ENCODE measurements around the gene PCDH9. TPM values are rescaled to one million over a fixed set of nuclear protein-coding genes. Genes with fewer than 3 reads are reported as not detected.

PCDH9 gene
- total RNA-seq, 1 donor from 2014 or later = 3.7 TPM

DNA sequence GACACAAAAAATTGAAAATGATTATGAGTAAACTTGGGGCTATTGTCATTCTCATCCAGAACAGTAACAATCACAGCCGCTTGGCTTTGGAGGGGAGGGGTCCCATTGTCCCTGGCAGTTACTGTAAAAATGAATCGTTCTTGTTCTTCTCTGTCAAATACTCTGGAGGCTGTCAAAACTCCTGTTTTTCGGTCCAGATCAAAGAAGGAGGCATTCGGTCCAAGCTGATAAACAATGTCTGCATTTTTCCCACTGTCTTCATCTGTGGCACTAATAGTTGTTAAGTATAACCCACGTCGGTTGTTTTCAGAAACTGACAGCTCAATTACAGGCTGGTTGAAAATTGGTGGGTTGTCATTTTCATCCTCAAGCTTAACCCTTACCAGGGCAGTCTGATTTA is 3.4 kb downstream of the PCDH9 start:
- DNase-seq (ENCODE audit: extremely low spot score in 2 of 2) = no peak
- no peaks in the 10 kb centered on the region for H3K27me3 ChIP-seq
- no peaks in the 10 kb centered on the region for H3K36me3 ChIP-seq
- peaks cover 14% of the 10 kb centered on the region for H3K4me1 ChIP-seq
- TF ChIP-seq POLR2AphosphoS5 (IDR thresholded peaks at IDR 0.05; ENCODE audit: insufficient read depth in 1 of 2, low read depth in 1 of 2) (no peak), CTCF (IDR thresholded peaks at IDR 0.05) (no peak), POLR2A (IDR thresholded peaks at IDR 0.05) (no peak)
- H3K9me3 ChIP-seq = no peaks in the 10 kb centered on the region
- H3K27ac ChIP-seq = no peak overlapping the region
- intact Hi-C loops (cut with DNase I) = no loop called here
- no peak overlapping the region for H3K4me3 ChIP-seq

DNA sequence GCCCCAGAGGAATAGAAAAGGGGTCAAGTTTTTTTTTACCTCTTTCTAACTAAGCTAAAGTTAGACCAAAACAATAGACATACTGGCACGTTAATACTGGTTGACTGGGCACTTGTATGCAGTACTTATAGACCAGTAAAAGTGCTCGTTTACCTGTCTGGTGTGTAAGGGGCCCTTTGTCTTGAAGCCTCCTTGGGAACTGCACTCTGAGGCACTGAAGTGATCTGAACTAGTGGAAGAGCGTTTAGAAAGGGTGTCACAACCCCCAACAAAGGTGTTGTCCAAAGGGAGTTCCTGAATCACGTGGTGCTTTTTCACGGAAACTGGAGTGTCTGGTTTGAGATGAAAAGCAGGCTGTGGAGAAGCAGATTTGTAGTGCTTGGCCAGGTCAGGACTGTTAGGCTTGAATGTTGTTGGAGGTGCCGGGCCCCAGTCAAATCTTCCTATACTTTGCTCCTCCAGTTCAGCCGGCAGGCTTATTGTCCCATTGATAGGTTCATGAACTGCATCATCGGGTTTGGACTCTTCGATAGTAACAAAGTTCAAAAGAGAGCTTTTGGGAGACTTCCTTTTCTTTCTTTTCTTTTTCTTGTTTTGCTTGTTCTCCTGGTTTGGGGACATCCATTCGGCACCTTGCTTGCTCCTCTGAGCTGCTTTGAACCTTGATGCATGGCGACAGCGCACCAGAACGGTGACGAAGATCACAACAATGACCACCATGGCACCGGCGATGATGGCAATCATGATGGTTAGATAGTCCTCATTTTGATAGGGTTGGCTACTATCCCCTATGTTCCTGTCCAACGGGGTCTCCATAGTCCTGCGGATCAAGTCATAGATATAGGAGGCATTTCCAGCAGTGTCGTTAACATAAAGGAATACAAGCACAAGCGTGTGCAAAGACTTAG is 4.6 kb downstream of the PCDH9 start:
- intact Hi-C loops (cut with DNase I) = no loop called here
- Histone ChIP-seq H3K36me3 (no peaks in the 10 kb centered on the region), H3K9me3 (no peaks in the 10 kb centered on the region), H3K4me1 (peaks cover 14% of the 10 kb centered on the region), H3K4me3 (no peak overlapping the region), H3K27ac (no peak overlapping the region), H3K27me3 (no peaks in the 10 kb centered on the region)
- TF ChIP-seq POLR2AphosphoS5 (IDR thresholded peaks at IDR 0.05; ENCODE audit: insufficient read depth in 1 of 2, low read depth in 1 of 2) = no peak
- no peak for TF ChIP-seq POLR2A (IDR thresholded peaks at IDR 0.05)
- TF ChIP-seq CTCF (IDR thresholded peaks at IDR 0.05) = no peak
- DNase-seq (ENCODE audit: extremely low spot score in 2 of 2) = no peak

DNA sequence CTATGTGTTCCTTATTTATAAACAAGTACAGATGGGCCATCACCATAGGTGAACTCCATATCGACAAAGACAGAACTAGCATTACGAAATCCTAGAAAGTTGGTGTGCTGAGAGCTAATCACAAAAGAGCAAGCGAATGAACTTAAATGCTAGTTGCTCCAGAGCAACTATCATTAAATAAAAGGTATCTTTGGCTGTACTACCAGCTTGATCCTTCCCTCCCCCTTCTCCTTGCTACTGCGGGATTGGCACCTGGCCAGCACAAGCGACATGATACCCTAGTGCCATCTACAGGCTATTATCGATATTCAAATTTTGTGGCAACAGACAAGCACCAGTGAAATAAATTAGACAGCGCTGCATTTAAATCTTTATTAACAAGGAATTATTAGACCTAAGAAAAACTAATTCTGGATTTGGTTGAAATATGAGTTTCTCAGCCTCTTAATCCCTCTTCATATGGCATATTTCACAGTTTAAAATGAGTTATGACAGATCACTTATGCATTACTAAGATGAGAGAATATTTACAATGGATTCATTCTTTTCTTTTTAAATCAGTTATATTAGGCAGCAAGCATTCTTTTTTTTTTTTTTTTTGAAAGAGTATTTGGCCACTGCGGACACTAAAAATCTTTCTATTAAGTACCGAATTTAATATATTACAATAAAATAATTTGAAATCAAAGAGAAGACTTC is 5.8 kb downstream of the PCDH9 start:
- TF ChIP-seq POLR2AphosphoS5 (IDR thresholded peaks at IDR 0.05; ENCODE audit: insufficient read depth in 1 of 2, low read depth in 1 of 2) (peak in 1 of 2 donors; percentile 31), CTCF (IDR thresholded peaks at IDR 0.05) (peak; percentile 30 to 56 (median 49)), POLR2A (IDR thresholded peaks at IDR 0.05) (no peak)
- no peak overlapping the region for H3K27ac ChIP-seq
- no peak for DNase-seq (ENCODE audit: extremely low spot score in 2 of 2)

DNA sequence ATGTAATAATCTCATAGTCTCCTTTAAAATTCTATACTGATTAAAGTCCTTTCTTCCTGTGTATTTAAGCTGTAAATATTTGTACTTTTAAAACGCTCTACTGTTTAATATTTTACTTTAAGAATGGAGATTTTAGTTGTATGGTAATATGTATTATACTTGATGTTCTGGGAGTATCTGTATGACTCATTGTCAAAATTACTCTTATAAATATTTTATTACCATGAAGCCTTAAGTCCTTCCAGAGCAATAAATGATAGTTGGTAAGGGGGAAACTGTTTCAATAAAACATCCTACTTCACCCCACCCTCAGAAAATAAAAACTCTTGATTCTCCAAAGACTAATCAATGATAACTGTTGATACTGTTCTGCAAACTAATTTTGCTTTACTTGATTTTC is 6.4 kb downstream of the PCDH9 start:
- H3K27ac ChIP-seq = no peak overlapping the region
- H3K4me1 ChIP-seq = peaks cover 2% of the 10 kb centered on the region
- intact Hi-C loops (cut with DNase I) = no loop called here

More for the DNA sequence above, 5.8 kb downstream of the PCDH9 start:
- Histone ChIP-seq H3K27me3 (no peaks in the 10 kb centered on the region), H3K4me3 (peak overlapping the region in 1 of 2 donors; percentile 14), H3K9me3 (no peaks in the 10 kb centered on the region), H3K36me3 (no peaks in the 10 kb centered on the region), H3K4me1 (peaks cover 7% of the 10 kb centered on the region)
- intact Hi-C loops (cut with DNase I) = no loop called here

More for the DNA sequence above, 6.4 kb downstream of the PCDH9 start:
- no peaks in the 10 kb centered on the region for H3K36me3 ChIP-seq
- H3K9me3 ChIP-seq = no peaks in the 10 kb centered on the region
- H3K4me3 ChIP-seq = peak overlapping the region in 1 of 2 donors; percentile 14
- no peaks in the 10 kb centered on the region for H3K27me3 ChIP-seq
- TF ChIP-seq POLR2AphosphoS5 (IDR thresholded peaks at IDR 0.05; ENCODE audit: insufficient read depth in 1 of 2, low read depth in 1 of 2) = no peak
- no peak for TF ChIP-seq POLR2A (IDR thresholded peaks at IDR 0.05)
- no peak for TF ChIP-seq CTCF (IDR thresholded peaks at IDR 0.05)
- no peak for DNase-seq (ENCODE audit: extremely low spot score in 2 of 2)
